SKM-1 (cell line): ENCODE measurements around the gene TRIM74.
"Not testable (repeated sequence)": the region's sequence is repeated elsewhere in the genome, so short reads cannot be mapped to it uniquely, and the experiment has no call there.

Experiments
- DNase-seq: peaks from one replicate; lab custom pipeline; 2025; ENCODE audit not compliant: unreplicated experiment; lab: John Stamatoyannopoulos, UW

TRIM74 gene

GRCh38 chr7:72968980-72969516 is at the start of gene TRIM74:
TSS of gene TRIM74 (minus strand) at chr7:72969466. CDS start at chr7:72966157, 3,309 bp downstream.
- DNase-seq: not testable (repeated sequence)

- not testable (repeated sequence) for DNase-seq
These were observed 37.2 kb upstream of the TRIM74 start for GRCh38 chr7:73006491-73006890.

- not testable (repeated sequence) for DNase-seq
These were observed 36.6 kb upstream of the TRIM74 start for GRCh38 chr7:73005693-73006447.

- DNase-seq: not testable (repeated sequence)
These were observed 36.1 kb upstream of the TRIM74 start for GRCh38 chr7:73005356-73005692.

GRCh38 chr7:72997887-72998468 is 28.7 kb upstream of the TRIM74 start:
- not testable (repeated sequence) for DNase-seq

- not testable (repeated sequence) for DNase-seq
These were observed 28.2 kb upstream of the TRIM74 start for GRCh38 chr7:72997447-72997846.

- DNase-seq: not testable (repeated sequence)
These were observed 26.2 kb upstream of the TRIM74 start for GRCh38 chr7:72995484-72995883.

GRCh38 chr7:72990146-72990913 is 21.1 kb upstream of the TRIM74 start:
- DNase-seq: not testable (repeated sequence)

GRCh38 chr7:72982084-72982483 is 12.8 kb upstream of the TRIM74 start:
- not testable (repeated sequence) for DNase-seq

GRCh38 chr7:72980382-72980781 is 11.1 kb upstream of the TRIM74 start:
- not testable (repeated sequence) for DNase-seq

- DNase-seq: not testable (repeated sequence)
These were observed 7.2 kb upstream of the TRIM74 start for GRCh38 chr7:72976434-72976833.

- DNase-seq: not testable (repeated sequence)
These were observed 6.5 kb upstream of the TRIM74 start for GRCh38 chr7:72975656-72976286.

GRCh38 chr7:72974781-72975180 is 5.5 kb upstream of the TRIM74 start:
- DNase-seq: not testable (repeated sequence)

GRCh38 chr7:72971505-72971904 is 2.2 kb upstream of the TRIM74 start:
- not testable (repeated sequence) for DNase-seq

GRCh38 chr7:72969688-72970087 is 422 bp upstream of the TRIM74 start:
- not testable (repeated sequence) for DNase-seq

GRCh38 chr7:72966892-72967291 is 2.4 kb downstream of the TRIM74 start:
- DNase-seq: not testable (repeated sequence)

- DNase-seq: not testable (repeated sequence)
These were observed 3.9 kb downstream of the TRIM74 start for GRCh38 chr7:72965186-72965975.

GRCh38 chr7:72963056-72963455 is 6.2 kb downstream of the TRIM74 start:
- not testable (repeated sequence) for DNase-seq

GRCh38 chr7:72961346-72961650 is 8.0 kb downstream of the TRIM74 start:
- DNase-seq: not testable (repeated sequence)

- not testable (repeated sequence) for DNase-seq
These were observed 8.5 kb downstream of the TRIM74 start for GRCh38 chr7:72960626-72961345.
